Gastrocnemius medialis (tissue), 4 donors: Measurements from ENCODE around the gene RNF26.

Source experiments
- CTCF ChIP-seq, 5 experiments: fragments of 450-650 bp in 3 of 5; fragments of 200-600 bp in 2 of 5; sonication (generic) in 2 of 5; IDR thresholded peaks in 4 of 5; conservative IDR thresholded peaks in 1 of 5; 1 replicate in 4 of 5; 2 replicates in 1 of 5; pipeline ENCODE4 v1.5.1; 2016 to 2019; ENCODE audit warnings: antibody characterized with exemption in 5 of 5, mild to moderate bottlenecking in 3 of 5, moderate library complexity in 3 of 5
- POLR2A ChIP-seq, 2 donors: fragments of 450-650 bp; IDR thresholded peaks; one replicate each; pipeline ENCODE4 v1.6.1; 2017; ENCODE audit warnings: antibody characterized with exemption in 2 of 2, mild to moderate bottlenecking in 2 of 2, moderate library complexity in 2 of 2

GRCh38 chr11:119371778-119372182 is 37.5 kb downstream of the RNF26 start:
- TF ChIP-seq CTCF (IDR thresholded peaks at IDR 0.05 in 4 of 5, conservative IDR thresholded peaks at IDR 0.05 in 1 of 5) (peak; percentile 25 to 44 (median 37)), POLR2A (IDR thresholded peaks at IDR 0.05) (peak; percentile 53 to 60)
